GM12875 (cell line): Measurements from ENCODE around the gene CLDN20.
A peak's percentile ranks its signal among the peaks of the same experiment; 100 is the strongest.
"Not testable (repeated sequence)": the region's sequence is repeated elsewhere in the genome, so short reads cannot be mapped to it uniquely, and the experiment has no call there.

Experiments
- H3K4me3 ChIP-seq: one replicate; pipeline ENCODE4 v1.5.1; 2011; ENCODE audit warnings: low read depth, low read length, control low read depth
- CTCF ChIP-seq: IDR thresholded peaks from 2 replicates; pipeline ENCODE4 v1.5.1; 2011; ENCODE audit warnings: low read depth, mild to moderate bottlenecking, control low read depth, inconsistent platforms, low read length, moderate library complexity, borderline replicate concordance; ENCODE audit not compliant: insufficient read depth

CLDN20 gene

DNA sequence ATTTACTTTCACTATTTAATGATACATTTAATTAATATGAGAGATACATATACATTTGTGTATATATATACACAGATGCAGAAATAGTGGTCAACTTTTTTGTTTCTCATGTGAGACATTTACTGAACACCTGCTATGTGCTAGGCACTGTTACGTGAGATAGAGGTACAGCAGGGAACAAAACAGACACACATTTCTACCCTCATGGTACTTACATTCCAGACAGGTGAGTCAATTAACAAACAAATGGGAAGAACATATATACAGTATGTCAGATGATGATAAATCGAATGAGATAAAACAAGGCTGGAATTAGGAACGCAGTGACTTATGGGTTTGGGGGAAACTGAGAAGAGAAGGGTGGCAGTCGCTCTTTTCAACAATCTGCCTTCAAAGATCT, 45.3 kb downstream of the CLDN20 start:
- TF ChIP-seq CTCF, result no peak

GRCh38 chr6:155310596-155310995, 46.8 kb downstream of the CLDN20 start:
- no peak for TF ChIP-seq CTCF
- H3K4me3 ChIP-seq, result no peak overlapping the region

More for the DNA sequence above, 45.3 kb downstream of the CLDN20 start:
- no peak overlapping the region for H3K4me3 ChIP-seq

DNA sequence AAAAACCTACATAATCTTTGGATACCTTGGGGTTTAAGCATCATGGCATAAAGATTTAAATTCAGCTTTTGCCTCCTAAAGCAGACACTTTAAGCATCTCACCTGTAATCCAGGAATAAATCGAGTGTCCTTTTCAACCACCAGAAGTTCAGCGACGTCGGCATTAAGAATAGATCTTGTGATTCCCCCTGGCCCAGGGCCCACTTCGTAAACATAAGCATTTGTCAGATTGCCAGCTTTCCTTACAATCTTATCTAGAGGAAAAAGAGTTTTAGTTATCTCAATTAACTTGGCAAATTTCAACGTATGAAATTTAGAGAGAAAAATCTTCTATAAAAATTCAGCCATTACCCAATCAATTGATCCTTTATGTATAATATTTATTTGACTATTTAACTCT, 47.3 kb downstream of the CLDN20 start:
- H3K4me3 ChIP-seq, result no peak overlapping the region
- TF ChIP-seq CTCF, result no peak

DNA sequence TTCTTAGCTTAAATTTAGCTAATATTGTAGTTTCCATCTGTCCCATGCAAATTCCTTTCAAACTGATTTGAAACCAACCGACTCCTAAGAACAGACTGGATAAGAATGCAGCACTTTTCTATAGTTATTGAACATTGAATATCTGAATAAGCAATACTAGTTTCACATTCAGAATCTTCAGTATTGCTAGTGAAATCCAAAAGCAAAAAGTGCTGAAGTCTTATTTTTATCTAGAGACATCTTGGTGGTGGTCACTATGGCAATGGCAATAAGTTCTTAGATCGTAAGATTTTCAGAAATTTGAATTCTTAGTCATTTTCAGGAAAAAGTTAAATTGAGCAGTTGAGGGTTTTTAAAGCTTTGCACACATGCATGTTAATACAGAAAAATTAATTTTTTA, 47.8 kb downstream of the CLDN20 start:
- H3K4me3 ChIP-seq, result no peak overlapping the region
- TF ChIP-seq CTCF, result no peak

DNA sequence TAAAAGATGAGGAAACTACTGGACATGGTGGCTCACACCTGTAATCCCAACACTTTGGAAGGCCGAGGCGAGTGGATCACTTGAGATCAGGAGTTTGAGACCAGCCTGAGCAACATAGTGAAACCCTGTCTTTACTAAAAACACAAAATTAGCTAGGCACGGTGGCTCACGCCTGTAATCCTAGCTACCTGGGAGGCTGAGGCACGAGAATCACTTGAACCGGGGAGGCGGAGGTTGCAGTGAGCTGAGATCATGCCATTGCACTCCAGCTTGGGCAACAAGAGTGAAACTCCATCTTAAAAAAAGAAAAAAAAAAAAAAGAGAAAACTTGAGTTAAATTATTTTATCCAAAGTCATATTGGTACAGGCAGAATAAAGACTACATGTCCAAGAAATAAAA, 49.1 kb downstream of the CLDN20 start:
- not testable (repeated sequence) for H3K4me3 ChIP-seq

- no peak for TF ChIP-seq CTCF
- peak overlapping the region; percentile 48 for H3K4me3 ChIP-seq
Observed at GRCh38 chr6:155313602-155314091, 49.8 kb downstream of the CLDN20 start.

- no peak for TF ChIP-seq CTCF
- H3K4me3 ChIP-seq, result peak within 1 kb of the TSS; percentile 48
Observed at GRCh38 chr6:155314092-155314772, 50.4 kb downstream of the CLDN20 start, which contains the start of gene TFB1M. Gene TFB1M, minus strand, starts transcription at chr6:155314484. Its CDS starts 56 bp downstream, at chr6:155314428.
